Measurements from ENCODE around the gene FBRS. TPM values are rescaled to one million over a fixed set of nuclear protein-coding genes. Genes with fewer than 3 reads are reported as not detected.

Gene FBRS
- polyA plus RNA-seq, 2 of the 4 experiments (the other 2 are of a cell fraction): 5.9 to 33.3 TPM

GRCh38 chr16:30697264-30698138 is 39.3 kb downstream of the FBRS start:
- TF ChIP-seq GATA3 (IDR thresholded peaks at IDR 0.05; ENCODE audit: borderline replicate concordance): peak; percentile 83; the same call in 1 of the 2 replicates
- TF ChIP-seq RFX5 (IDR thresholded peaks at IDR 0.05): no peak
- peak; percentile 98 for TF ChIP-seq CHD2 (IDR thresholded peaks at IDR 0.05; ENCODE audit: low read length, partially characterized antibody)
- DNase-seq (ENCODE audit: low read depth in 1 of 2, low spot score in 1 of 2): peak in 1 of 2 experiments; percentile 95
- Histone ChIP-seq H3K27ac (peak overlapping the region; percentile 97 to 99), H3K4me1 (peaks cover 15% of the 10 kb centered on the region), H3K4me2 (peak overlapping the region; percentile 77), H3K4me3 (peak overlapping the region; percentile 90), H3K9me3 (no peaks in the 10 kb centered on the region)
- FAIRE-seq: no peak
- POLR2A ChIA-PET: interaction anchor here (2.4 kb wide), 2 partner anchors 38 to 51 kb away, joined by 7 to 12 read pairs; partner anchors contain the start of genes FBRS and PHKG2
- CTCF ChIA-PET: interaction anchor here (0.6 to 5.1 kb wide), 11 partner anchors 9 to 871 kb away, joined by 3 to 39 read pairs (median 4); partner anchors contain the start of genes DCTPP1, FBRS and PRR14
- WGBS (ENCODE audit: missing lambda C conversion rate): 22% methylated on average over 26 of the region's 26 CpGs
- ATAC-seq: peak; percentile 92 to 93; a peak in 5 of 6 replicates

GRCh38 chr16:30698139-30698815 is 40.0 kb downstream of the FBRS start:
- DNase-seq (ENCODE audit: low read depth in 1 of 2, low spot score in 1 of 2): peak; percentile 97 to 99
- Histone ChIP-seq H3K9me3 (no peaks in the 10 kb centered on the region), H3K4me1 (peaks cover 15% of the 10 kb centered on the region), H3K4me3 (peak overlapping the region; percentile 90), H3K4me2 (peak overlapping the region; percentile 94), H3K27ac (peak overlapping the region; percentile 97 to 99)
- POLR2A ChIA-PET: interaction anchor here (0.5 to 2.4 kb wide), 5 partner anchors 10 to 186 kb away, joined by 3 to 12 read pairs (median 4); partner anchors contain the start of genes FBRS and PHKG2
- 0% methylated on average over 30 of the region's 76 CpGs for WGBS (ENCODE audit: missing lambda C conversion rate)
- no peak for FAIRE-seq
- CTCF ChIA-PET: interaction anchor here (5.1 kb wide), 1 partner anchor 38 kb away, joined by 39 read pairs; the partner anchor contains the start of gene FBRS
- peak; percentile 80 to 83 for ATAC-seq
- no peak for TF ChIP-seq ZC3H11A (IDR thresholded peaks at IDR 0.05)
- no peak for TF ChIP-seq EHMT2 (IDR thresholded peaks at IDR 0.05; ENCODE audit: low read depth)
- TF ChIP-seq CBX8 (IDR thresholded peaks at IDR 0.05): no peak
- TF ChIP-seq CHD4 (IDR thresholded peaks at IDR 0.05; ENCODE audit: borderline replicate concordance): no peak
- TF ChIP-seq FOSB (CRISPR knock-in tag; IDR thresholded peaks at IDR 0.05): peak; percentile 67; the same call in 1 of the 2 replicates
- no peak for TF ChIP-seq MAFK (IDR thresholded peaks at IDR 0.05; ENCODE audit: partially characterized antibody)
- TF ChIP-seq RFX5 (IDR thresholded peaks at IDR 0.05): peak; percentile 25; the same call in 1 of the 2 replicates
- no peak for TF ChIP-seq FOSL2 (IDR thresholded peaks at IDR 0.05)
- TF ChIP-seq FOSL2 (CRISPR knock-in tag; IDR thresholded peaks at IDR 0.05): no peak
- TF ChIP-seq ATOH8 (CRISPR knock-in tag; IDR thresholded peaks at IDR 0.05; ENCODE audit: low read depth): no peak
- no peak for TF ChIP-seq JUNB (IDR thresholded peaks at IDR 0.05)
- TF ChIP-seq USF2 (IDR thresholded peaks at IDR 0.05): no peak
- TF ChIP-seq GATA3 (IDR thresholded peaks at IDR 0.05; ENCODE audit: borderline replicate concordance): no peak; the same call in 1 of the 2 replicates
- no peak for TF ChIP-seq RCOR1 (IDR thresholded peaks at IDR 0.05; ENCODE audit: low read depth, low read length)
- no peak; the same call in 1 of the 2 replicates for TF ChIP-seq HOXB5 (CRISPR knock-in tag; IDR thresholded peaks at IDR 0.05)
- no peak for TF ChIP-seq CBX2 (IDR thresholded peaks at IDR 0.05; ENCODE audit: borderline replicate concordance, low read depth)
- TF ChIP-seq FOXS1 (CRISPR knock-in tag; IDR thresholded peaks at IDR 0.05): no peak
- no peak for TF ChIP-seq HES2 (IDR thresholded peaks at IDR 0.05)
- TF ChIP-seq E2F6 (IDR thresholded peaks at IDR 0.05; ENCODE audit: borderline replicate concordance, low read depth): peak; percentile 33; the same call in 1 of the 2 replicates
- no peak for TF ChIP-seq CTCF (IDR thresholded peaks at IDR 0.05)
- TF ChIP-seq CEBPB (IDR thresholded peaks at IDR 0.05): no peak
- peak; percentile 95 for TF ChIP-seq PHF8 (IDR thresholded peaks at IDR 0.05; ENCODE audit: borderline replicate concordance, low read depth)
- peak; percentile 96 for TF ChIP-seq TFCP2L1 (CRISPR knock-in tag; IDR thresholded peaks at IDR 0.05)
- peak; percentile 81 for TF ChIP-seq BCL3 (IDR thresholded peaks at IDR 0.05)
- no peak for TF ChIP-seq RARB (CRISPR knock-in tag; IDR thresholded peaks at IDR 0.05)
- TF ChIP-seq RAD21 (conservative IDR thresholded peaks at IDR 0.05 in 1 of 2, IDR thresholded peaks at IDR 0.05 in 1 of 2): no peak
- no peak for TF ChIP-seq CHD2 (IDR thresholded peaks at IDR 0.05; ENCODE audit: low read length, partially characterized antibody)
- no peak for TF ChIP-seq KDM5A (IDR thresholded peaks at IDR 0.05)

Measured in A549 (cell line).